ENCODE measurements around the gene RBM33.

Gene RBM33

GRCh38 chr7:155693826-155694225 lies 49.4 kb downstream of the RBM33 start:
- DNase-seq: no peak

- DNase-seq: no peak
Observed at GRCh38 chr7:155694851-155695250, 50.4 kb downstream of the RBM33 start.

- no peak for DNase-seq
Observed at GRCh38 chr7:155696747-155697146, 52.3 kb downstream of the RBM33 start.

GRCh38 chr7:155698633-155699032 lies 54.2 kb downstream of the RBM33 start:
- DNase-seq: no peak

GRCh38 chr7:155699180-155699579 lies 54.7 kb downstream of the RBM33 start:
- DNase-seq: no peak

GRCh38 chr7:155700847-155701246 lies 56.4 kb downstream of the RBM33 start:
- DNase-seq: no peak

GRCh38 chr7:155701972-155702544 lies 57.6 kb downstream of the RBM33 start:
- no peak for DNase-seq

- no peak for DNase-seq
Observed at GRCh38 chr7:155702616-155703015, 58.2 kb downstream of the RBM33 start.

GRCh38 chr7:155705623-155706360 lies 61.3 kb downstream of the RBM33 start:
- DNase-seq: no peak

GRCh38 chr7:155706376-155706775 lies 61.9 kb downstream of the RBM33 start:
- DNase-seq: no peak

- no peak for DNase-seq
Observed at GRCh38 chr7:155709453-155709852, 65.0 kb downstream of the RBM33 start.

- no peak for DNase-seq
Observed at GRCh38 chr7:155710031-155710430, 65.6 kb downstream of the RBM33 start.

GRCh38 chr7:155710530-155710929 lies 66.1 kb downstream of the RBM33 start:
- no peak for DNase-seq

GRCh38 chr7:155711081-155711480 lies 66.6 kb downstream of the RBM33 start:
- DNase-seq: no peak

GRCh38 chr7:155713384-155713783 lies 68.9 kb downstream of the RBM33 start:
- DNase-seq: no peak

GRCh38 chr7:155714702-155715101 lies 70.2 kb downstream of the RBM33 start:
- no peak for DNase-seq

GRCh38 chr7:155715111-155715805 lies 70.8 kb downstream of the RBM33 start:
- no peak for DNase-seq

- no peak for DNase-seq
Observed at GRCh38 chr7:155717010-155717744, 72.7 kb downstream of the RBM33 start.

GRCh38 chr7:155721056-155721455 lies 76.6 kb downstream of the RBM33 start:
- no peak for DNase-seq

GRCh38 chr7:155722118-155722517 lies 77.7 kb downstream of the RBM33 start:
- DNase-seq: no peak

GRCh38 chr7:155722936-155723335 lies 78.5 kb downstream of the RBM33 start:
- DNase-seq: no peak

- no peak for DNase-seq
Observed at GRCh38 chr7:155724327-155725005, 80.0 kb downstream of the RBM33 start.

GRCh38 chr7:155725006-155725355 lies 80.5 kb downstream of the RBM33 start:
- DNase-seq: no peak

Measured in femur (tissue), 1 donor.